HG02642 (cell line): ENCODE data around the gene TRMT10B.
"Not testable (repeated sequence)": the region's sequence is repeated elsewhere in the genome, so short reads cannot be mapped to it uniquely, and the experiment has no call there.

Experiments used
- ATAC-seq: cut with Tn5 transposase; IDR thresholded peaks from one replicate; pipeline ENCODE4 v1.9.1; 2021; ENCODE audit warnings: mild to moderate bottlenecking; ENCODE audit not compliant: unreplicated experiment, poor library complexity

The TRMT10B gene

DNA sequence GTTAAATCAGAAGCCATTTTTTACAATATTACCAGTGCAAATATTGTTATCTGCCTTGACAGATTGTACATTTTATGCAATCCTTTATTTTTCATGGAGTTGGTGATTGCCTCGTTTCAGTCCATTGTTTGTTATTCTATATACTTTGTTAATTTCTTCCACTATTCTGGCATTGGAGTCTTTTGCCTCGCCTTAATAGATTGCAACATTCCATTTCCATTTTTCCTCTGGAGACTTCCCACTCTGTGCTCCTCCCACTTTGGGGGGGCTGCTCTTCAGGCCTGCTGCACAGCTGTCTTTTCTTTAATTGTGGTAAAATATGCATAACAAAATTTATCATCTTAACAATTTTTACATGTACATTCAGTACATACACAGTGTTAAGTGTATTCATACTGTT is 42.6 kb downstream of the TRMT10B start:
- no peak for ATAC-seq

GRCh38 chr9:37798677-37799076 is 45.1 kb downstream of the TRMT10B start:
- ATAC-seq, result no peak

DNA sequence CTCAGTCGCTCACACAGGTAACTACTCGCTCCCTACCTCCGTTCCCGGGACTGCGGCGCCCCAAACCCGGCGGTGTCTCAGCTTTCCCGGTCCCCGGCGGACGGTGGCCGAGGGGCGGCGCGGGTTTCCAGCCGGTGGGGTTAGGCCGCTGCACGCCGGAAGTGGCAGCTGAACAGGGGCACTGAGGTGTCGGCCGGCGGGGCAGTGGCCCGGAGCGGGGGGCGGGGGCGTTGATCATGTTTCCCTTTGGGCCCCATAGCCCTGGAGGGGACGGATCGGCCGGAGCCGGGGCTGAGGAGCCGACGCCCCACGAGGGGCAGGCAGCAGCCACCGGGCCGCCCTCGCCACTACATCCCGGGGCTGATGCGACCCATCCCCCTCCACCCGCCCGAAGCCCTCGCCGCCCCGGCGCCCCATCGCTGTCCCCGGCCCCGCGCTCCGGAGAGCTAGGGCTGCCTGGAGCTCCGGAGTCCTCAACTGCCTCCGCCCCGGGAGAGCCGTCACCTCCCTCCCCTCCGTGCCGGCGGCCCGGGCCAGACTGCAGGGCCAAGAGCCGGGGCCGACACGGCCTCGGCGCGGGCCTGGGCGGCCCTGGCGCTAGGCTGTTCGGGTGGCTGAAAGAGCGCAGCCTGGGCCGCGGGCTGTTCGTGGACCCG is 47.2 kb downstream of the TRMT10B start, which contains the start of gene DCAF10:
Gene DCAF10 (plus strand): TSS at position 167 of the 656 bp plus-strand sequence. CDS start 70 bp downstream, at position 237.
- peak; percentile 83 for ATAC-seq

DNA sequence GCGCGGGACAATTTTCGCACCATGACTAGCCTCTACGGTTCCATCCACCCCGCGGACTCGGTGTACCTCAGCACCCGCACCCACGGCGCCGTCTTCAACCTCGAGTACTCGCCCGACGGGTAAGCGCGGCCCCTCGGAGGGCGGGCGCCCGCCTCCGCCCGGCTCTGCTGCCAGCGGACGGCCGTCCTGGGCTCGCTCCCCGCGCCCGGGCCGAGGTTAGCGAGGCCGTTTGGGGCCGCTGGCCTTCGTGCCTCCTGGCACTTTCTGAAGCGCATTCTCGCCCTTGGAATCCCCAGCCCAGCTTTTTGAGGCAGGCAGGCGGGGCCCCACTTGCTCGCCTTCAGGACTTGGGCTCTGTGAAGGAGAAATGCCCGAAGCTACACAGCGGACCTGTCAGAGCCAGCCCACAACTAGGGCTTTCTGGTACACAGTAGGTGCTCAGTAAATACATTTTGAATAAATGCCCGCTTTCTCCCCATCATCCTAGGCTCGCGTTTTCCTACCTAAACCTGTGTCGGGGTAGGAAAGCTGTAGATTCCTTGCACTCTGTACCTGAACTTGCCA is 47.8 kb downstream of the TRMT10B start:
- peak; percentile 45 for ATAC-seq

GRCh38 chr9:37801959-37802711 is 48.5 kb downstream of the TRMT10B start:
- no peak for ATAC-seq

GRCh38 chr9:37806271-37806670 is 52.7 kb downstream of the TRMT10B start:
- no peak for ATAC-seq

- ATAC-seq, result not testable (repeated sequence)
Observed at GRCh38 chr9:37809676-37810075, 56.1 kb downstream of the TRMT10B start.

GRCh38 chr9:37811906-37812476 is 58.4 kb downstream of the TRMT10B start:
- no peak for ATAC-seq

DNA sequence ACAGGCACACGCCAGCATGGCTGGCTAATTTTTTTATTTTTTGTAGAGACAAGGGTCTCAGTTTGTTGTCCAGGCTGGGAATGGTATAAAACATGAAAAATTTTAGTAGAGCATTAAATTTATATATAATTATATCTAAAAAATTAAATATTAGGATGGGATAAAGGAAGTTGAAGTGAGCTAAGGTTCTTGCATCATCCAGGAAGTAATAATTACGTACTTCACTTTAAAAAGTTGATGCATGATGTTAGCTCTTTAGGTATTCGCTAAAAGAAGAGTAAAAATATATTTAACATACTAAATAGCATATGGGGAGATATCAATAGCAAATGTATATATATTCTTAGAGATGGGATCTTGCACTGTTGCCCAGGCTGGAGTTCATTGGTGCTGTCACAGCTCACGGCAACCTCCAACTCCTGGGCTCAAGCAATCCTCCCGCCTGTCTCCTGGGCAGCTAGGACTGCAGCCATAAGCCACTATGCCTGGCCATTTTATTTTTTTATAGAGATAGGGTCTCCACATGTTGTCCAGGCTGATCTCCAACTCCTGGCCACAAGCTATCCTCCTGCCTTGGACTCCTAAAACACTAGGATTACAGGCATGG is 59.3 kb downstream of the TRMT10B start:
- ATAC-seq, result no peak

DNA sequence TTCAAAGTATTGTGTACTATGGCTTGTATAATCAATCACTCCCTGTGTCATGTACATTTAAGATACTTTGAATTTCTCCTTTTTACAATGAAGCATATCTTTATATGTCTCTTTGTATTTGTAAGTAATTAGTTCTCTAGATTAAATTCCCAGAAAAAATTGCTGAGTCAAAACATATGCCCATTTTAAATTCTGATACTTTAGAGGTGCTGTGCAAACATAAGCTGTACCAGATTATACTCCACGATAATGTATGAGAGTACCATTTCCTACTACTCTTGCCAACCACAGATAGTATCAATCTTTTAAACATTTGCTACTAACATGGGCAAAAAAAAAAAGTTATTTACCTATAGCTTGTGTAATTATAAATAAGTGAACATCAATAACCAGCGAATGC is 65.2 kb downstream of the TRMT10B start:
- no peak for ATAC-seq

- peak; percentile 62 for ATAC-seq
Observed at GRCh38 chr9:37820142-37820541, 66.5 kb downstream of the TRMT10B start.

- not testable (repeated sequence) for ATAC-seq
Observed at GRCh38 chr9:37825174-37825573, 71.6 kb downstream of the TRMT10B start.

GRCh38 chr9:37827483-37828165 is 74.0 kb downstream of the TRMT10B start:
- ATAC-seq, result no peak
